HG02870 (cell line): ENCODE measurements around the gene ALX4.

Experiments used
- ATAC-seq: cut with Tn5 transposase; IDR thresholded peaks from one replicate; pipeline ENCODE4 v1.9.1; 2021; ENCODE audit warnings: mild to moderate bottlenecking, moderate library complexity; ENCODE audit not compliant: unreplicated experiment

The ALX4 gene

GRCh38 chr11:44213148-44213547 is 96.8 kb downstream of the ALX4 start:
- ATAC-seq, result no peak

- ATAC-seq, result no peak
These were observed 97.8 kb downstream of the ALX4 start for GRCh38 chr11:44212128-44212527.
